IMR-90 (cell line): ENCODE data around the gene DNAJC3.

Experiments
- BHLHE40 ChIP-seq: fragments of 150-350 bp; IDR thresholded peaks from 2 replicates; pipeline ENCODE4 v1.6.1; 2016; ENCODE audit warnings: mild to moderate bottlenecking, low read depth, low read length
- CEBPB ChIP-seq: IDR thresholded peaks from 2 replicates; pipeline ENCODE4 v1.6.1; 2012; ENCODE audit warnings: low read depth, low read length, improper control_type of control experiment
- CHD1 ChIP-seq: IDR thresholded peaks from 2 replicates; pipeline ENCODE4 v1.6.1; 2012; ENCODE audit warnings: low read depth, low read length, improper control_type of control experiment
- CTCF ChIP-seq: conservative IDR thresholded peaks from 2 replicates; pipeline ENCODE4 v1.5.1; 2012; ENCODE audit warnings: mild to moderate bottlenecking, low read depth, low read length, improper control_type of control experiment
- FOS ChIP-seq: fragments of 150-350 bp; IDR thresholded peaks from 2 replicates; pipeline ENCODE4 v1.6.1; 2016; ENCODE audit warnings: low read depth, low read length
- MAFK ChIP-seq: IDR thresholded peaks from 2 replicates; pipeline ENCODE4 v1.6.1; 2012; ENCODE audit warnings: low read depth, low read length, improper control_type of control experiment
- MXI1 ChIP-seq: IDR thresholded peaks from 2 replicates; pipeline ENCODE4 v1.6.1; 2012; ENCODE audit warnings: low read depth, mild to moderate bottlenecking, low read length, moderate library complexity, borderline replicate concordance
- POLR2A ChIP-seq: IDR thresholded peaks from 2 replicates; pipeline ENCODE4 v1.6.1; 2012; ENCODE audit warnings: mild to moderate bottlenecking, low read depth, low read length
- RAD21 ChIP-seq: IDR thresholded peaks from 2 replicates; pipeline ENCODE4 v1.6.1; 2012; ENCODE audit warnings: low read length, improper control_type of control experiment
- RCOR1 ChIP-seq: IDR thresholded peaks from 2 replicates; pipeline ENCODE4 v1.6.1; 2012; ENCODE audit warnings: mild to moderate bottlenecking, low read length, improper control_type of control experiment; ENCODE audit not compliant: insufficient replicate concordance
- RFX5 ChIP-seq: IDR thresholded peaks from 2 replicates; pipeline ENCODE4 v1.8.0; 2012; ENCODE audit warnings: low read depth, mild to moderate bottlenecking, low read length, moderate library complexity
- SMC3 ChIP-seq: fragments of 150-350 bp; IDR thresholded peaks from 2 replicates; pipeline ENCODE4 v1.6.1; 2016; ENCODE audit warnings: low read depth, mild to moderate bottlenecking, antibody characterized with exemption, low read length, moderate library complexity

- TF ChIP-seq CTCF (no peak), FOS (no peak), POLR2A (no peak), RAD21 (no peak), SMC3 (no peak), RFX5 (no peak), MAFK (no peak), BHLHE40 (no peak), MXI1 (no peak), CEBPB (no peak), CHD1 (no peak), RCOR1 (no peak)
Measured at GRCh38 chr13:95814495-95814894, 137.6 kb downstream of the DNAJC3 start.
